ENCODE data around the gene WRAP73. TPM values are rescaled to one million over a fixed set of nuclear protein-coding genes. Genes with fewer than 3 reads are reported as not detected.

WRAP73 gene
- total and polyA plus RNA-seq, 2 experiments from 2014 or later: 22.6 to 43.3 TPM

GRCh38 chr1:3677484-3677883 lies 27.6 kb upstream of the WRAP73 start (continued):
- no peak for TF ChIP-seq EZH2phosphoT487 (IDR thresholded peaks at IDR 0.05; ENCODE audit: unreplicated experiment)
- no peak for TF ChIP-seq NANOG (IDR thresholded peaks at IDR 0.05; ENCODE audit: borderline replicate concordance)

- H3K27me3 ChIP-seq (ENCODE audit: insufficient read depth): no peaks in the 10 kb centered on the region
- ATAC-seq (no peak), DNase-seq (ENCODE audit: low spot score) (no peak)
- H3K79me2 ChIP-seq (replicated peaks; ENCODE audit: insufficient read depth): no peaks in the 10 kb centered on the region
- no peak overlapping the region for H3K4me3 Mint-ChIP-seq
- no peak overlapping the region for H2AFZ ChIP-seq
- no peak overlapping the region for H3K4me2 ChIP-seq
- H3F3A ChIP-seq (replicated peaks; ENCODE audit: low read depth): no peaks in the 10 kb centered on the region
- peaks cover 30% of the 10 kb centered on the region for H3K27me3 Mint-ChIP-seq (ENCODE audit: insufficient read depth, low read depth, poor library complexity)
- no peaks in the 10 kb centered on the region; the same call in 2 of the 3 replicates for H3K9me3 Mint-ChIP-seq
- H3K4me3 ChIP-seq: no peak overlapping the region
- H3K27ac Mint-ChIP-seq: no peak overlapping the region
- no peaks in the 10 kb centered on the region; the same call in 2 of the 3 replicates for H3K36me3 Mint-ChIP-seq (ENCODE audit: low read depth)
- no peaks in the 10 kb centered on the region for H3K9me2 ChIP-seq (ENCODE audit: insufficient read depth)
- H3K4me1 Mint-ChIP-seq: peaks cover 25% of the 10 kb centered on the region
- no peak overlapping the region for H3K27ac ChIP-seq (ENCODE audit: low read depth)
- H4K20me1 ChIP-seq (replicated peaks; ENCODE audit: insufficient read depth): no peaks in the 10 kb centered on the region
- H3K4me1 ChIP-seq (ENCODE audit: insufficient read depth): peaks cover 11% of the 10 kb centered on the region
- H3K36me3 ChIP-seq (ENCODE audit: insufficient read depth): no peaks in the 10 kb centered on the region
- no peak for TF ChIP-seq CTCF (conservative IDR thresholded peaks at IDR 0.05; ENCODE audit: low read depth in 2 of 2)
- TF ChIP-seq JUNB (IDR thresholded peaks at IDR 0.05; ENCODE audit: unreplicated experiment): no peak
- TF ChIP-seq REST (IDR thresholded peaks at IDR 0.05; ENCODE audit: unreplicated experiment): no peak
- no peak for TF ChIP-seq POLR2AphosphoS5 (IDR thresholded peaks at IDR 0.05; ENCODE audit: low read depth)
- TF ChIP-seq, protein P1, sequence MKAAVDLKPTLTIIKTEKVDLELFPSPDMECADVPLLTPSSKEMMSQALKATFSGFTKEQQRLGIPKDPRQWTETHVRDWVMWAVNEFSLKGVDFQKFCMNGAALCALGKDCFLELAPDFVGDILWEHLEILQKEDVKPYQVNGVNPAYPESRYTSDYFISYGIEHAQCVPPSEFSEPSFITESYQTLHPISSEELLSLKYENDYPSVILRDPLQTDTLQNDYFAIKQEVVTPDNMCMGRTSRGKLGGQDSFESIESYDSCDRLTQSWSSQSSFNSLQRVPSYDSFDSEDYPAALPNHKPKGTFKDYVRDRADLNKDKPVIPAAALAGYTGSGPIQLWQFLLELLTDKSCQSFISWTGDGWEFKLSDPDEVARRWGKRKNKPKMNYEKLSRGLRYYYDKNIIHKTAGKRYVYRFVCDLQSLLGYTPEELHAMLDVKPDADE (IDR thresholded peaks at IDR 0.05): no peak
- no peak for TF ChIP-seq CREB1 (CRISPR knock-in tag; IDR thresholded peaks at IDR 0.05; ENCODE audit: low read depth)
- TF ChIP-seq ZNF331 (CRISPR knock-in tag; IDR thresholded peaks at IDR 0.05; ENCODE audit: low read depth): no peak
- TF ChIP-seq EZH2 (IDR thresholded peaks at IDR 0.05; ENCODE audit: low read depth, unreplicated experiment): no peak
- TF ChIP-seq NANOG (IDR thresholded peaks at IDR 0.05; ENCODE audit: borderline replicate concordance): no peak
- no peak for TF ChIP-seq STAT1 (IDR thresholded peaks at IDR 0.05; ENCODE audit: unreplicated experiment)
Measured at GRCh38 chr1:3676581-3677470, 26.9 kb upstream of the WRAP73 start.

Measured in GM23338 (cell line).